Trophoblast cell (in vitro differentiated cells and primary cell): ENCODE measurements around the gene RXFP2.

Experiments used
- DNase-seq, 2 donors: peaks; one replicate each; pipeline ENCODE4 v3.0.0-alpha.2; 2016
- H2AFZ ChIP-seq: 2 replicates; pipeline ENCODE4 v1.6.1; 2013; ENCODE audit warnings: low read length, moderate library complexity, mild to moderate bottlenecking; ENCODE audit not compliant: insufficient read depth, poor library complexity
- H2AK5ac ChIP-seq: 2 replicates; pipeline ENCODE4 v1.6.1; 2013; ENCODE audit warnings: mild to moderate bottlenecking, low read length
- H2BK120ac ChIP-seq: 2 replicates; pipeline ENCODE4 v1.6.1; 2013; ENCODE audit warnings: low read length, mild to moderate bottlenecking, moderate library complexity; ENCODE audit not compliant: insufficient read depth, poor library complexity
- H2BK12ac ChIP-seq: 2 replicates; pipeline ENCODE4 v1.6.1; 2013; ENCODE audit warnings: mild to moderate bottlenecking, low read length, moderate library complexity
- H2BK5ac ChIP-seq: 2 replicates; pipeline ENCODE4 v1.6.1; 2013; ENCODE audit warnings: low read length, low read depth, moderate library complexity, mild to moderate bottlenecking; ENCODE audit not compliant: poor library complexity
- H3K14ac ChIP-seq: 2 replicates; pipeline ENCODE4 v1.6.1; 2013; ENCODE audit warnings: mild to moderate bottlenecking, low read length
- H3K18ac ChIP-seq: 2 replicates; pipeline ENCODE4 v1.6.1; 2013; ENCODE audit warnings: mild to moderate bottlenecking, low read length
- H3K23ac ChIP-seq: 2 replicates; pipeline ENCODE4 v1.6.1; 2013; ENCODE audit warnings: low read length
- H3K27ac ChIP-seq: 2 replicates; pipeline ENCODE4 v1.5.1; 2013; ENCODE audit warnings: low read depth, mild to moderate bottlenecking, inconsistent platforms, low read length, moderate library complexity
- H3K27me3 ChIP-seq: 2 replicates; pipeline ENCODE4 v1.6.1; 2013; ENCODE audit warnings: inconsistent platforms, mild to moderate bottlenecking, low read length, moderate library complexity; ENCODE audit not compliant: insufficient read depth
- H3K36me3 ChIP-seq, 2 experiments: 1 replicate in 1 of 2; 2 replicates in 1 of 2; pipeline ENCODE4 v1.6.1; 2013; ENCODE audit warnings: low read length in 2 of 2, mild to moderate bottlenecking in 2 of 2, moderate library complexity in 1 of 2; ENCODE audit not compliant: insufficient read depth in 2 of 2, control insufficient read depth in 1 of 2
- H3K4ac ChIP-seq: 2 replicates; pipeline ENCODE4 v1.6.1; 2013; ENCODE audit warnings: low read depth, mild to moderate bottlenecking, low read length, moderate library complexity
- H3K4me1 ChIP-seq, 2 experiments: 1 replicate in 1 of 2; 2 replicates in 1 of 2; pipeline ENCODE4 v1.6.1; 2013; ENCODE audit warnings: low read length in 2 of 2, mild to moderate bottlenecking in 2 of 2, moderate library complexity in 1 of 2; ENCODE audit not compliant: insufficient read depth in 2 of 2, control insufficient read depth in 1 of 2
- H3K4me2 ChIP-seq: 2 replicates; pipeline ENCODE4 v1.6.1; 2013; ENCODE audit warnings: inconsistent platforms, mild to moderate bottlenecking, low read length, moderate library complexity
- H3K4me3 ChIP-seq: 2 replicates; pipeline ENCODE4 v1.5.1; 2013; ENCODE audit warnings: mild to moderate bottlenecking, low read depth, low read length, inconsistent platforms
- H3K79me1 ChIP-seq: one replicate; pipeline ENCODE4 v1.6.1; 2013; ENCODE audit warnings: low read length
- H3K79me2 ChIP-seq: 2 replicates; pipeline ENCODE4 v1.6.1; 2013; ENCODE audit warnings: low read length, mild to moderate bottlenecking; ENCODE audit not compliant: control insufficient read depth, insufficient read depth, poor library complexity
- H3K9ac ChIP-seq: 2 replicates; pipeline ENCODE4 v1.6.1; 2013; ENCODE audit warnings: mild to moderate bottlenecking, low read length
- H3K9me3 ChIP-seq: 2 replicates; pipeline ENCODE4 v1.6.1; 2013; ENCODE audit warnings: low read depth, mild to moderate bottlenecking, control low read depth, inconsistent platforms, low read length; ENCODE audit not compliant: insufficient read depth
- H4K12ac ChIP-seq: 2 replicates; pipeline ENCODE4 v1.6.1; 2013; ENCODE audit warnings: low read depth, mild to moderate bottlenecking, low read length, moderate library complexity
- H4K8ac ChIP-seq: 2 replicates; pipeline ENCODE4 v1.6.1; 2013; ENCODE audit warnings: low read depth, mild to moderate bottlenecking, low read length, moderate library complexity
- H4K91ac ChIP-seq: one replicate; pipeline ENCODE4 v1.6.1; 2013; ENCODE audit warnings: low read depth, mild to moderate bottlenecking, low read length, moderate library complexity
- WGBS: extraction: QIAGEN DNeasy Blood & Tissue Kit; methylation state at CpG from one replicate; pipeline ENCODE4 v1.1.7; 2013; ENCODE audit warnings: missing lambda C conversion rate; ENCODE audit not compliant: insufficient read length, insufficient coverage; ENCODE audit errors: extremely low coverage; 5-methylcytosine and 5-hydroxymethylcytosine counted together

Gene RXFP2

GRCh38 chr13:31755803-31756212 is 16.5 kb downstream of the RXFP2 start:
- Histone ChIP-seq H3K79me1 (no peaks in the 10 kb centered on the region), H3K9me3 (no peaks in the 10 kb centered on the region), H4K12ac (no peak overlapping the region), H3K79me2 (no peaks in the 10 kb centered on the region), H2BK5ac (no peak overlapping the region), H3K36me3 (no peaks in the 10 kb centered on the region), H3K14ac (no peak overlapping the region), H3K27ac (no peak overlapping the region), H2AK5ac (no peak overlapping the region), H2AFZ (no peak overlapping the region), H3K4me2 (no peak overlapping the region), H3K4me3 (no peak overlapping the region), H3K27me3 (no peaks in the 10 kb centered on the region), H2BK120ac (no peak overlapping the region), H4K8ac (no peak overlapping the region), H2BK12ac (no peak overlapping the region), H3K4ac (no peak overlapping the region), H3K23ac (no peak overlapping the region), H3K18ac (no peak overlapping the region), H3K4me1 (no peaks in the 10 kb centered on the region), H4K91ac (no peak overlapping the region), H3K9ac (no peak overlapping the region)
- WGBS: no CpG with 5 or more reads among the region's 5 CpGs
- no peak for DNase-seq

GRCh38 chr13:31756346-31756745 is 17.0 kb downstream of the RXFP2 start:
- H3K4ac ChIP-seq: no peak overlapping the region
- H3K9me3 ChIP-seq: no peaks in the 10 kb centered on the region
- H2AK5ac ChIP-seq: no peak overlapping the region
- no peak overlapping the region for H3K18ac ChIP-seq
- H4K91ac ChIP-seq: no peak overlapping the region
- no peak overlapping the region for H3K4me3 ChIP-seq
- H3K14ac ChIP-seq: no peak overlapping the region
- H3K27ac ChIP-seq: no peak overlapping the region
- H3K9ac ChIP-seq: no peak overlapping the region
- no peak overlapping the region for H2BK5ac ChIP-seq
- no peak overlapping the region for H2BK120ac ChIP-seq
- DNase-seq: peak; percentile 29 to 55
- H2AFZ ChIP-seq: no peak overlapping the region
- H4K8ac ChIP-seq: no peak overlapping the region
- H3K23ac ChIP-seq: no peak overlapping the region
- H3K79me1 ChIP-seq: no peaks in the 10 kb centered on the region
- no peaks in the 10 kb centered on the region for H3K36me3 ChIP-seq
- H3K4me2 ChIP-seq: no peak overlapping the region
- H2BK12ac ChIP-seq: no peak overlapping the region
- no peak overlapping the region for H4K12ac ChIP-seq
- H3K27me3 ChIP-seq: no peaks in the 10 kb centered on the region
- WGBS: no CpG with 5 or more reads among the region's 4 CpGs
- H3K79me2 ChIP-seq: no peaks in the 10 kb centered on the region
- H3K4me1 ChIP-seq: no peaks in the 10 kb centered on the region

GRCh38 chr13:31761951-31762350 is 22.6 kb downstream of the RXFP2 start:
- H3K4me3 ChIP-seq: no peak overlapping the region
- H4K8ac ChIP-seq: no peak overlapping the region
- H3K9me3 ChIP-seq: no peaks in the 10 kb centered on the region
- H3K14ac ChIP-seq: no peak overlapping the region
- DNase-seq: no peak
- no peak overlapping the region for H2BK120ac ChIP-seq
- H3K4me1 ChIP-seq: no peaks in the 10 kb centered on the region
- H3K36me3 ChIP-seq: no peaks in the 10 kb centered on the region
- no peak overlapping the region for H4K12ac ChIP-seq
- no peak overlapping the region for H2AK5ac ChIP-seq
- H3K18ac ChIP-seq: no peak overlapping the region
- no peaks in the 10 kb centered on the region for H3K79me1 ChIP-seq
- H4K91ac ChIP-seq: no peak overlapping the region
- no peak overlapping the region for H3K9ac ChIP-seq
- H3K4me2 ChIP-seq: no peak overlapping the region
- H2BK12ac ChIP-seq: no peak overlapping the region
- WGBS: no CpG with 5 or more reads among the region's 2 CpGs
- no peaks in the 10 kb centered on the region for H3K79me2 ChIP-seq
- no peak overlapping the region for H3K23ac ChIP-seq
- no peak overlapping the region for H3K4ac ChIP-seq
- no peak overlapping the region for H2BK5ac ChIP-seq
- no peak overlapping the region for H2AFZ ChIP-seq
- no peak overlapping the region for H3K27ac ChIP-seq
- H3K27me3 ChIP-seq: no peaks in the 10 kb centered on the region

GRCh38 chr13:31764556-31764955 is 25.2 kb downstream of the RXFP2 start:
- no peak overlapping the region for H2BK5ac ChIP-seq
- no peak overlapping the region for H3K9ac ChIP-seq
- no peak overlapping the region for H3K14ac ChIP-seq
- no peak overlapping the region for H3K23ac ChIP-seq
- no peak overlapping the region for H3K27ac ChIP-seq
- no peaks in the 10 kb centered on the region for H3K9me3 ChIP-seq
- WGBS: no CpG with 5 or more reads among the region's 2 CpGs
- H3K4me3 ChIP-seq: no peak overlapping the region
- H3K4me2 ChIP-seq: no peak overlapping the region
- no peaks in the 10 kb centered on the region for H3K79me1 ChIP-seq
- H2AK5ac ChIP-seq: no peak overlapping the region
- no peak overlapping the region for H2BK120ac ChIP-seq
- DNase-seq: no peak
- H3K79me2 ChIP-seq: no peaks in the 10 kb centered on the region
- H3K27me3 ChIP-seq: no peaks in the 10 kb centered on the region
- no peak overlapping the region for H2BK12ac ChIP-seq
- no peak overlapping the region for H4K12ac ChIP-seq
- no peak overlapping the region for H3K18ac ChIP-seq
- no peak overlapping the region for H4K8ac ChIP-seq
- no peak overlapping the region for H2AFZ ChIP-seq
- H4K91ac ChIP-seq: no peak overlapping the region
- no peaks in the 10 kb centered on the region for H3K36me3 ChIP-seq
- H3K4me1 ChIP-seq: no peaks in the 10 kb centered on the region
- H3K4ac ChIP-seq: no peak overlapping the region
